Measurements from ENCODE around the gene PHACTR1.
"Not testable (repeated sequence)": the region's sequence is repeated elsewhere in the genome, so short reads cannot be mapped to it uniquely, and the experiment has no call there.

PHACTR1 gene

DNA sequence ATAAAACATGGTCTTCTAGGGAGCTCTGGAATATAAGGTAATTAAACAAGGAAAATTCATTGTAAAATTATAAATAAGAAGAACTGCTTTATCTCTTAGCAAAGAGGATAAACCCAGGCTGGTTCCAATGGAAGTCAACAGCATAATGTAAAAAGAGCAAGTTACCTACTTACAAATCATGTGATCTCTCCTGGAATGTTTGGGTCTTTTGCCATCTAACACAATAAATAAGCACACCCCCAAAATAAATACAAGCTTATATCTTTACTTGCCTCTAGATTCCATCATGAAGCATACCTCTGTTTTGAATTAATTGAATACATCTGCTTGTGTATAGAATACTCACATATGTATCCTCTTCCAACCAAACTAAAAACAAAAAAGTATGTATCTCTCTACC is 2.5 kb upstream of the PHACTR1 start:
- H3K27ac ChIP-seq = no peak overlapping the region
- no peaks in the 10 kb centered on the region for H3K27me3 ChIP-seq
- no peak for TF ChIP-seq Cebpa-rat (IDR thresholded peaks at IDR 0.05)
- H3K9ac ChIP-seq = no peak overlapping the region
- H3K4me2 ChIP-seq = no peak overlapping the region
- no peaks in the 10 kb centered on the region for H4K20me1 ChIP-seq
- H3K4me3 ChIP-seq = no peak overlapping the region
- H3K9me3 ChIP-seq = no peaks in the 10 kb centered on the region
- H3K36me3 ChIP-seq = no peaks in the 10 kb centered on the region
- H3K4me1 ChIP-seq = no peaks in the 10 kb centered on the region

DNA sequence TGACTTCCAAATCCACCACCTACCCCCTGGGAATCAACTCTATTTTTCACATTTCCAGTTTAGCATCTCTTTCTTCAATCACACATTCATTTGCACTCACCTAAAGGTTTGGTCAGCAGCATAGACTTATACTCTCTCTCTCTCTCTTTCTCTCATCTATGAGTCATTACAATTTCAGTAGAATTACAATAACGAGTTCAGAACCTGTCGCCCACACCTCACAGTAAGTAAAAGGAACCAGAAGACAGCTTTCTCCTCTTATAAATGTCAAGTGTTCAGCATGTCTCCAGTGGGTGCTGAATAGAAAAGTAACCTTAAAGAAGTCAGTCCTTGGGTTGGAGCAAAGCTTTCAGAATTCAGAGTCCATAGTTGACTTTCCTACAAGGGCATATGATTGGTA is 1.1 kb upstream of the PHACTR1 start:
- Histone ChIP-seq H3K27ac (no peak overlapping the region), H3K27me3 (no peaks in the 10 kb centered on the region), H3K4me1 (no peaks in the 10 kb centered on the region), H3K36me3 (no peaks in the 10 kb centered on the region), H4K20me1 (no peaks in the 10 kb centered on the region), H3K9me3 (no peaks in the 10 kb centered on the region), H3K4me2 (no peak overlapping the region), H3K4me3 (no peak overlapping the region), H3K9ac (no peak overlapping the region)
- no peak for TF ChIP-seq Cebpa-rat (IDR thresholded peaks at IDR 0.05)

DNA sequence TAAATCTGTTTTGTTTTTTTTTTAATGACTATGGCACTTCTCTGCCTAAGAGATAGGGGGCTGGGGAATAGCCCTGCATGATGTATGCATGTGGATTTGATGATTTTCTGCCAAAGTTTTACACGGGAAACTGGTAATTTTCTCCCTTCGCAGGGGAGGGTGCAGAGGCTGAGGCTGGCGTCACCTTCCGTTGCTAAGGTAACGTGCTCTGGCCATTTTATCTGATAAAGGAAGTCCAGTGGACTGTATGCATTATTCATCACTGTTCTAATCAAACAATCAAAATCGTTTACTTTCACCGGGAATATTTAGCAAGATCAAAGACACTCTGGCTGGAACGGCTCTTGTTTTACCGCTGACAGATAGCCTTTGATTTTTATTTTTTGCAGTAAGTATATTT is 789 bp downstream of the PHACTR1 start:
- no peak overlapping the region for H3K4me2 ChIP-seq
- no peaks in the 10 kb centered on the region for H4K20me1 ChIP-seq
- no peak overlapping the region for H3K9ac ChIP-seq
- H3K9me3 ChIP-seq = no peaks in the 10 kb centered on the region
- no peak overlapping the region for H3K4me3 ChIP-seq
- H3K36me3 ChIP-seq = no peaks in the 10 kb centered on the region
- no peak for TF ChIP-seq Cebpa-rat (IDR thresholded peaks at IDR 0.05)
- no peaks in the 10 kb centered on the region for H3K4me1 ChIP-seq
- no peak overlapping the region for H3K27ac ChIP-seq
- H3K27me3 ChIP-seq = no peaks in the 10 kb centered on the region

DNA sequence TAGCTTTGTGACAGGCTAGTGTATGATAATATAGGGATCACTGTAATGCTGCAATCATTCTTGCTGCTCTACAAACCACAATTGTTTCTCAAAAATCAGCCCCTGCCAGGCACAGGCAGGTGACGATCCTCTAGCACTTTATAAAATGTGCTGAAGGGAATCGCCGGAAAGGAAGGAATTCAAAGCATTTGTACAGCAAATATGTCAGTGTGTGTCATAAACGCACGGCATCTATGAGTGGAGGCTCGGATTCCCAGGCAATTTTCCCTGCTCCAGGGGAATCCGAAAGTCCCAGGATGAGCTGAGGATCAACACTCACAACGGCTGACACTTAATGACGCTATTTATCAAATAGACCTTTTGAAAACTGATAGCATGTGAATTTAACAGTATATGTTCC is 1.4 kb downstream of the PHACTR1 start:
- Histone ChIP-seq H3K9ac (no peak overlapping the region), H3K4me1 (no peaks in the 10 kb centered on the region), H3K27ac (no peak overlapping the region), H3K36me3 (no peaks in the 10 kb centered on the region), H3K4me3 (no peak overlapping the region), H4K20me1 (no peaks in the 10 kb centered on the region), H3K4me2 (no peak overlapping the region), H3K9me3 (no peaks in the 10 kb centered on the region), H3K27me3 (no peaks in the 10 kb centered on the region)
- no peak for TF ChIP-seq Cebpa-rat (IDR thresholded peaks at IDR 0.05)

- no peak overlapping the region for H3K4me2 ChIP-seq
- H3K36me3 ChIP-seq = no peaks in the 10 kb centered on the region
- no peaks in the 10 kb centered on the region for H3K9me3 ChIP-seq
- H3K4me3 ChIP-seq = no peak overlapping the region
- H3K4me1 ChIP-seq = no peaks in the 10 kb centered on the region
- H3K27ac ChIP-seq = no peak overlapping the region
- no peak for TF ChIP-seq Cebpa-rat (IDR thresholded peaks at IDR 0.05)
- H3K27me3 ChIP-seq = no peaks in the 10 kb centered on the region
- H3K9ac ChIP-seq = no peak overlapping the region
- no peaks in the 10 kb centered on the region for H4K20me1 ChIP-seq
Measured at GRCh38 chr6:12719017-12719416, 2.5 kb downstream of the PHACTR1 start.

- no peaks in the 10 kb centered on the region for H3K4me1 ChIP-seq
- TF ChIP-seq Cebpa-rat (IDR thresholded peaks at IDR 0.05) = no peak
- H3K9me3 ChIP-seq = no peaks in the 10 kb centered on the region
- H3K27me3 ChIP-seq = no peaks in the 10 kb centered on the region
- no peak overlapping the region for H3K27ac ChIP-seq
- no peak overlapping the region for H3K4me3 ChIP-seq
- H3K9ac ChIP-seq = no peak overlapping the region
- no peaks in the 10 kb centered on the region for H4K20me1 ChIP-seq
- H3K4me2 ChIP-seq = no peak overlapping the region
- H3K36me3 ChIP-seq = no peaks in the 10 kb centered on the region
Measured at GRCh38 chr6:12720310-12720709, 3.7 kb downstream of the PHACTR1 start.

GRCh38 chr6:12725263-12725662 is 8.7 kb downstream of the PHACTR1 start:
- Histone ChIP-seq H3K27me3 (no peaks in the 10 kb centered on the region), H3K4me3 (no peak overlapping the region), H3K36me3 (no peaks in the 10 kb centered on the region), H3K9ac (no peak overlapping the region), H3K27ac (no peak overlapping the region), H3K4me2 (no peak overlapping the region), H3K4me1 (no peaks in the 10 kb centered on the region), H4K20me1 (no peaks in the 10 kb centered on the region), H3K9me3 (no peaks in the 10 kb centered on the region)
- TF ChIP-seq Cebpa-rat (IDR thresholded peaks at IDR 0.05) = no peak

- no peak for TF ChIP-seq Cebpa-rat (IDR thresholded peaks at IDR 0.05)
- H3K9ac ChIP-seq = no peak overlapping the region
- no peak overlapping the region for H3K4me2 ChIP-seq
- H3K9me3 ChIP-seq = no peaks in the 10 kb centered on the region
- H3K4me3 ChIP-seq = no peak overlapping the region
- H3K27me3 ChIP-seq = no peaks in the 10 kb centered on the region
- no peaks in the 10 kb centered on the region for H3K4me1 ChIP-seq
- no peak overlapping the region for H3K27ac ChIP-seq
- no peaks in the 10 kb centered on the region for H4K20me1 ChIP-seq
- H3K36me3 ChIP-seq = no peaks in the 10 kb centered on the region
Measured at GRCh38 chr6:12729467-12729866, 12.9 kb downstream of the PHACTR1 start.

- not testable (repeated sequence) for H3K27ac ChIP-seq, H3K4me2 ChIP-seq, H3K27me3 ChIP-seq, H4K20me1 ChIP-seq, H3K36me3 ChIP-seq, H3K4me3 ChIP-seq, H3K9me3 ChIP-seq, H3K9ac ChIP-seq, H3K4me1 ChIP-seq
Measured at GRCh38 chr6:12730809-12731208, 14.2 kb downstream of the PHACTR1 start.

GRCh38 chr6:12733876-12734275 is 17.3 kb downstream of the PHACTR1 start:
- TF ChIP-seq Cebpa-rat (IDR thresholded peaks at IDR 0.05) = no peak
- no peak overlapping the region for H3K9ac ChIP-seq
- no peaks in the 10 kb centered on the region for H3K36me3 ChIP-seq
- no peaks in the 10 kb centered on the region for H3K27me3 ChIP-seq
- no peak overlapping the region for H3K4me2 ChIP-seq
- no peak overlapping the region for H3K27ac ChIP-seq
- no peaks in the 10 kb centered on the region for H4K20me1 ChIP-seq
- no peak overlapping the region for H3K4me3 ChIP-seq
- H3K4me1 ChIP-seq = no peaks in the 10 kb centered on the region
- no peaks in the 10 kb centered on the region for H3K9me3 ChIP-seq

DNA sequence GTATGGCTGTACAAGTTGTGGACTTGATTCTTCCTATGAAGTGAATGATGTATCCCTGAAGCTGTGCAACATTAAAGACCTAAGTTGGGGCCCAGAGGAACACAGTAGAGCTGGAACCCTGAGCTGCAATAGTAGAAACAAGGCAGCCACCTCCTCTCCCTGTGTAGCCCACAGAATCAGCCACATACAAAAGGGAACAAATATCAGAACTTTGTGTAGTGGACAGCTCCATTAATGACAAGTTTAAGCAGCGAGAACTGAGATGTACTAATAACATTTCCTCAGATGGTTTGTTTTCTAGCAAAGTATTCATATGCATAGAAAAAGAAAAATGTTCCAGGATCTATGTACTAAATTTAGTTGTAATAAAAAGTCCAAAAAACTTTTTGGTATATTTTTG is 19.2 kb downstream of the PHACTR1 start:
- no peaks in the 10 kb centered on the region for H3K36me3 ChIP-seq
- H3K4me1 ChIP-seq = no peaks in the 10 kb centered on the region
- H4K20me1 ChIP-seq = no peaks in the 10 kb centered on the region
- H3K27me3 ChIP-seq = no peaks in the 10 kb centered on the region
- TF ChIP-seq Cebpa-rat (IDR thresholded peaks at IDR 0.05) = no peak
- H3K9me3 ChIP-seq = no peaks in the 10 kb centered on the region
- H3K9ac ChIP-seq = no peak overlapping the region
- no peak overlapping the region for H3K4me3 ChIP-seq
- no peak overlapping the region for H3K4me2 ChIP-seq
- H3K27ac ChIP-seq = no peak overlapping the region
